HG02588 (cell line): Measurements from ENCODE around the gene HMCES.
"Not testable (repeated sequence)": the region's sequence is repeated elsewhere in the genome, so short reads cannot be mapped to it uniquely, and the experiment has no call there.

Experiments used
- ATAC-seq: cut with Tn5 transposase; IDR thresholded peaks from one replicate; pipeline ENCODE4 v1.9.1; 2021; ENCODE audit warnings: mild to moderate bottlenecking, moderate library complexity; ENCODE audit not compliant: unreplicated experiment

HMCES gene

DNA sequence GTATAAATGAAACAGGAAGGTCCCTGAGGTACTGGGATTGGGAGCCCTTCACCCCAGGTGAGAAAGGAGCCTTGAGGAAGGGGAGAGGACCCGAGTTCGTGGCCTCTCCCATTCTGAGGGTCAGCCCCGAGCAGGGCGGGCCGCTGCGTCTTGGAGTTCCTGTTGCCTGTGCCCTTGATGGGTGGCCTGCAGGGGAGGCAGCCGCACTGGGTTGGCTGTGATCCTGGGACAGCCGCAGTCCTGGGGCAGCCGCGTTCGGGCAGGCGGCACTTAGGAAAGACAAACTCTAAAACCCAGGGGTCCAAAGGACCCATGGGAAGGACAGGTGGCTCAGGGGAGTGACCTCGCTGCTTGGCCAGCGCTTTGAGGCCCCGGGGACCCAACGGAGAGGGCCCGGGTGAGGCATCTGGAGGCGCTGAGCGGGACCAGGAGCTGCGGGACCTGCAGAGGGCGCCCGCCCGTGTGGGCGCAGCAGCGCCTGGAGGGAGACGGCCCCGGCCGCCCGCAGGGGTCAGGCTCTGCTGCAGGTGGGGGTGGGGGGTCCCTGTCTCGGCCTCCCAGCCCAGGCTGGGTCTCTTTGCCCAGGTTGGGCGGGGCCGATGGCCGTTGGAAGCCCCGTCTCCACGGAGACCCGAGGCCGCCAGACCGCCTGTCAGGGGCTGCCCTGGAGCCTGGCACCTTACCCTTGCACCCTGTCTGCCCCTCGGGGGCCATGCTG, 65.1 kb downstream of the HMCES start:
- no peak for ATAC-seq

GRCh38 chr3:129344540-129345220, 66.0 kb downstream of the HMCES start:
- no peak for ATAC-seq

DNA sequence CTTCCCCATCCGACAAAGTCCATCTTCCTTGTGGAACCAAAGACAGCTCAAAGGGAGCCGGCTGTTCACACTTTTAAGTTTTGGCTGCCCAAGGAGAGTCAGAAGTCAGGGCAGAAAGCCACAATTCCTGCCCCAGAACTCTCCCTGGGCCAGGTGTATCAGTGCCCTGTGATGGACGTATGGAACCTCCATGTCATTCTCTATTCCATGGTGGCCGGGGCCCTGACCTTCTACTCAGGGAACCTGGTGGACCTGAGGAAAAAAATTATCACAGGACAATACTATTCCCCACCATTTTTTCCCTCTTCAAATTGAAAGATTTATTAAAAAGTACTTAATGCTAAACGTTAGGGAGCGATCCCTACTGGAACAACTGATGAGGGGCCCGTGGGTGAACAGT, 66.6 kb downstream of the HMCES start:
- no peak for ATAC-seq

- ATAC-seq, result no peak
Measured at GRCh38 chr3:129345971-129346370, 67.3 kb downstream of the HMCES start.

DNA sequence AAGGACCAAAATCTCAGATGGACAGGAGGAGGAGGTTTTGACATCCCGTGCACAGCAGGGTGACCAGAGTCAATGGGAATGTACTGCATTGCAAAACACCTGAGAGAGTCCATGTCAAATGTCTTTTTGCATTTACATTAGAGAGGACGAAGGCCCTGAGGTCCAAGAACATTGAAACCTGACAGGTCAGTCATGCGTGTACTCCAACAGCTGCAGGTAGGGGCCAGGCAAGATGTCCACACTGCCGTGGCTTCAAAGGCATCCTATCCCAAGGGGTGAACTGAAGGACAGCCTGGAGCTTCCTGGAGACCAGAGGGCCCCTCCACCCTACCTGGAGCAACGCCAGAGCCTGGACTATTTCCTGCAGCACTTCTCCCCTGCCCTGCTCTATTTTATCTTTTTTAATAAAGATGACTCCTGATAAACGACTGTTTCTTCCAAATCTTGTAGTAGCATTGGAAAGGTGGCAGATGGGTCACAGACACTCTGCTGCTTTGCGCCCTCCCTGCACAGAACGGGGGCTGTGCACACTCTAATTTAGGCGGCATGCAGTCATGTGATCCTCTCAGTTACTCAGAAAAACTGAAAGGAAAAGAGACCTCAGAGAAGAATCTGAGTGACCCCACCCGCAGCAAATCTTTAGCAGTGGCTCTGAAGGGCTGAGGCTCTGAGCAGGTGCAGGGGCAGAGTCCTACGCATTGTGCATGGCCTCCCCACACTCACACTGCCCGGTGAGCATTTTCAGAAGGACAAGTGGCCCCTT, 68.2 kb downstream of the HMCES start:
- no peak for ATAC-seq

DNA sequence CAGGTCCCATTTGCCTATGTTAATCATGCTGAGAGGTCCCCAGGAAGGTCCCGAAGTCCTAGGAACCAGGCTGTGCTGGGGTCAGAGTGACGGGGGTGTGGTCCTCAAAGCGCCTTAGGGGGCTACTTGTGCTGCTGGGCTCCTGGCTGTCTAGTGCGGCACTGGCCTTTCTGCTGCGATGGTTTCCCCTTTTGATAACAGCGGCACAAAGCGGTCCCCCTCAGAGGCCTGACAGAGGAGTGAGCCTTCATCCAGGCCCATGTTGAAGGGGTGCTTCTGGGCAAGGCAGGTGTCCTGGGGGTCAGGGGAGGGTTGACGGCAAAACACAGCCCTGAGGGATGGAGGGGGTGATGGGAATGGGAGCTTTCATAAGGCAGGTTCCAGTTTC, 68.8 kb downstream of the HMCES start:
- no peak for ATAC-seq

- ATAC-seq, result no peak
Measured at GRCh38 chr3:129348734-129349133, 70.1 kb downstream of the HMCES start.

- not testable (repeated sequence) for ATAC-seq
Measured at GRCh38 chr3:129349169-129349568, 70.5 kb downstream of the HMCES start.

DNA sequence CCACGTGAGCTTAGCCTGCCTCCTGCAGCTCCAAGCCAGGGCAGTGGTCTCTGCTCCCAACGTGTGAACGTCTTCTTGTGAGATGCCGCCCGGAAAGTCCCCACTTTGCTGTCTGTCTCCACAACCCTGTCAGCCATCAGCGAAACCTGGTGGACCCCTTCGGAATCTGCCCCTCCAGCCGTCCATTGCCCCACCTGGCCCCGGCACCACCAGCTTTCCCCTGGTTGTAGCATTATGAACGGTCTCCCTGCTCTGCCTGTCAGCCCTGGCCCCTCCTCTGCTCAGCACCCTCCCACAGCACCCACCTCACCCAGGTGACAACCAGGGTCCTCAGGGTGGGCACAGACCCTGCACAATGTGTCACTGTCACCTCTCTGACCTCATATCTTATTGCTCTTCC, 71.1 kb downstream of the HMCES start:
- no peak for ATAC-seq

- ATAC-seq, result no peak
Measured at GRCh38 chr3:129352045-129352444, 73.4 kb downstream of the HMCES start.

DNA sequence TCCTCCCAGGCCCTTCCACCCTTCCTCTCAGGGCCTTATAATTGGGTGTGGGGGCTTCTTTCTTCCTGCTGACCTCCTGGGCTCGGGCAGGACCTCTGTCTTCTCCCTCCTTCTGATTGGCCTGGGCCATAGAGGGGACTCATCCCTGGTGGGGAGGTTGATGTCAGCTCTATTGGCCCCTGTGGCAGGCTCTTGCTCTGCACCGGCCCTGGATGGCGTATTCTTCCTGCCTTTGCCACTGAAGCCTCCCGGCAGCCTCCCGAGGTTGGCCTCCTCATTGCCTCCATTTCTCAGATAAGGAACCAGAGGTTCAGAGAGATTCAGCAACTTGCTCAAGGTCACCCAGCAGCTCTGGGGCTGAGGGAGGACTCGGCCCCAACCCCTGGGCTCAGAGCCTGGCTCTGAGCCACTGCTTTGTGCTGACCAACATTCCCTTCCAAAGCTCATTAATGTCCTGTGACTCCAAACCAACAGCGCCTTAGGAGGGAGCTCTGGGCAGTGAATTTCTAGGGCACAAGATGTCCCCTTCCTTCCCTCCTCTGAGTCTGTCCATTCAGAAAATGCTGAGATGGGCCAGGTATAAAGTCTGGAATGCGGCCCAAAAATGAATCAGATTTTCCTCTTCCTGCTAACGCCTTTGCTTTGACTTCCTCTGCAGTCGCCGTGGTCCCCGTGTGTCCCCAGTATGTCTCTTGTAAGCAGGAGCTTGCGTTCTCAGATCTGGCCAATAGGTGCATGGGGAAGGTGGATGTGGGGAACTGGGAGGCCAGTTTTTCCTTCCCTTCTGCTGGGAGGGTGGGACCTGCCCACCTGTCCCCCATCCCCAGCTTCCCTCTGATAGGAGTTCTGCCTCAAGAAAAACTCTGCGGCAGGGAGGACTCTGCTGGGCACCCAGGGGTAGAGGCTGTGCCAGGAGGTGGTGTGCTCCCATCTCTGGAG, 74.2 kb downstream of the HMCES start:
- ATAC-seq, result no peak

DNA sequence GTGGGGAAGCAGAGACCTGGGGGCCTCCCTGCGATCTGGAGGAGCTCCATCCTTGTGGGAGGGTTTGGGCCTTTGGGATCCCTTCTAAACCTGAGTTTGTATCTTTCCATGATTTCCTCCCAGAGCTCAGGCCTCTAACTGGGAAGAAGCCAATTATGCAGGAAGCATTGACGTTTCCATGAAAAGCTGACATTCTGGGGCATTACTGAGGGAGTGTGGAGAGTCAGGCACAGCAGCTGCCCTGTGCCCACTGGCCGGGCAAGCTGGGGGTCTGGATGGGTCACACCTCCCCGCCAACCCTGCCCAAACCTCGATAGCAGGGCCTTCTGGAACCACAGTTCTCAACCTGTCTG, 74.9 kb downstream of the HMCES start:
- no peak for ATAC-seq
